CD4-positive, alpha-beta T cell (primary cell): ENCODE results near the gene LZTFL1. TPM values are rescaled to one million over a fixed set of nuclear protein-coding genes. Genes with fewer than 3 reads are reported as not detected.

Experiments
- ATAC-seq: fragments of 200-7000 bp; cut with Tn5 transposase; one replicate; pipeline ENCODE4 v1.10.0; 2022; ENCODE audit warnings: mild to moderate bottlenecking; ENCODE audit not compliant: poor library complexity
- CTCF ChIA-PET: fragments of 350-600 bp; sonication (Branson Sonifier 250); formaldehyde crosslinking; loops from one replicate; lab custom pipeline; 2021; ENCODE audit warnings: antibody characterized with exemption, inconsistent platforms; lab: Charles Lee
- POLR2A ChIA-PET: fragments of 350-600 bp; sonication (Branson Sonifier 250); formaldehyde crosslinking; loops from one replicate; lab custom pipeline; 2021; ENCODE audit warnings: antibody characterized with exemption, inconsistent platforms; lab: Charles Lee
- DNase-seq, 14 experiments: peaks; one replicate each; pipeline ENCODE4 v3.0.0-alpha.2; 2013 to 2020; ENCODE audit warnings: mixed read lengths in 2 of 14
- H3K27ac ChIP-seq, 2 donors: one replicate each; pipeline versions ENCODE4 v1.5.1 to v1.7.0; 2013; ENCODE audit warnings: low read length in 2 of 2, low read depth in 1 of 2, mild to moderate bottlenecking in 1 of 2
- H3K27me3 ChIP-seq, 2 experiments: 1 replicate in 1 of 2; 2 replicates in 1 of 2; pipeline versions ENCODE4 v1.6.1 to v1.7.0; 2013; ENCODE audit warnings: low read length in 2 of 2, control low read depth in 1 of 2, mild to moderate bottlenecking in 1 of 2, moderate library complexity in 1 of 2; ENCODE audit not compliant: insufficient read depth in 2 of 2, control insufficient read depth in 1 of 2
- H3K36me3 ChIP-seq: one replicate; pipeline ENCODE4 v1.6.1; 2013; ENCODE audit warnings: low read length, control low read depth; ENCODE audit not compliant: insufficient read depth
- H3K4me1 ChIP-seq: one replicate; pipeline ENCODE4 v1.6.1; 2013; ENCODE audit warnings: low read length, control low read depth; ENCODE audit not compliant: insufficient read depth
- H3K4me3 ChIP-seq: one replicate; pipeline ENCODE4 v1.5.1; 2013; ENCODE audit warnings: mild to moderate bottlenecking, low read length, moderate library complexity
- H3K9me3 ChIP-seq, 2 experiments: 1 replicate in 1 of 2; 2 replicates in 1 of 2; pipeline versions ENCODE4 v1.6.1 to v1.7.0; 2013; ENCODE audit warnings: low read length in 2 of 2, mild to moderate bottlenecking in 2 of 2, control low read depth in 1 of 2, moderate library complexity in 1 of 2; ENCODE audit not compliant: control insufficient read depth in 1 of 2, insufficient read depth in 1 of 2
- H3K27ac Mint-ChIP-seq: one replicate; pipeline ENCODE4 v1.8.0; 2020; ENCODE audit warnings: mixed read lengths
- H3K27me3 Mint-ChIP-seq: one replicate; pipeline ENCODE4 v1.8.0; 2021; ENCODE audit warnings: mixed read lengths
- H3K36me3 Mint-ChIP-seq: one replicate; pipeline ENCODE4 v1.8.0; 2021; ENCODE audit warnings: low read depth, mixed read lengths
- H3K4me1 Mint-ChIP-seq: one replicate; pipeline ENCODE4 v1.8.0; 2021; ENCODE audit warnings: low read depth, mixed read lengths
- H3K4me3 Mint-ChIP-seq: one replicate; pipeline ENCODE4 v1.8.0; 2020; ENCODE audit warnings: mild to moderate bottlenecking, mixed read lengths
- H3K9me3 Mint-ChIP-seq: one replicate; pipeline ENCODE4 v1.8.0; 2020; ENCODE audit warnings: mixed read lengths
- intact Hi-C, 2 experiments: fragments of 100-400 bp; cut with DNase I in 1 of 2; cut with micrococcal nuclease in 1 of 2; formaldehyde crosslinking; loops; one replicate each; pipeline versions ENCODE4 v1.15.1 to v1.9.0; 2023 to 2025; cut with DNase I, micrococcal nuclease
- total RNA-seq, 174 experiments: library from RNA in 2 of 174; stranded (reverse) in 2 of 174; gene quantifications; one replicate each; pipeline ENCODE4 v1.2.3 and lab custom pipeline; 2021 to 2026
- TF ChIP-seq, protein P1 (sequence below): fragments of 200-600 bp; IDR thresholded peaks from one replicate; pipeline ENCODE4 v1.8.0; 2022; ENCODE audit warnings: antibody characterized with exemption, mild to moderate bottlenecking

The LZTFL1 gene
- total RNA-seq, 2 experiments from 2014 or later = 9.6 to 10.0 TPM

- no peak overlapping the region for H3K4me3 ChIP-seq
- intact Hi-C loops = no loop called here
- H3K27ac ChIP-seq = no peak overlapping the region
- Mint-ChIP-seq H3K27ac (no peak overlapping the region), H3K9me3 (no peaks in the 10 kb centered on the region), H3K4me1 (peaks cover 19% of the 10 kb centered on the region), H3K4me3 (no peak overlapping the region), H3K36me3 (no peaks in the 10 kb centered on the region), H3K27me3 (no peaks in the 10 kb centered on the region)
- no peaks in the 10 kb centered on the region for H3K36me3 ChIP-seq
- H3K27me3 ChIP-seq = peaks cover 0 to 2% of the 10 kb centered on the region in 2 experiments
- TF ChIP-seq, protein P1, sequence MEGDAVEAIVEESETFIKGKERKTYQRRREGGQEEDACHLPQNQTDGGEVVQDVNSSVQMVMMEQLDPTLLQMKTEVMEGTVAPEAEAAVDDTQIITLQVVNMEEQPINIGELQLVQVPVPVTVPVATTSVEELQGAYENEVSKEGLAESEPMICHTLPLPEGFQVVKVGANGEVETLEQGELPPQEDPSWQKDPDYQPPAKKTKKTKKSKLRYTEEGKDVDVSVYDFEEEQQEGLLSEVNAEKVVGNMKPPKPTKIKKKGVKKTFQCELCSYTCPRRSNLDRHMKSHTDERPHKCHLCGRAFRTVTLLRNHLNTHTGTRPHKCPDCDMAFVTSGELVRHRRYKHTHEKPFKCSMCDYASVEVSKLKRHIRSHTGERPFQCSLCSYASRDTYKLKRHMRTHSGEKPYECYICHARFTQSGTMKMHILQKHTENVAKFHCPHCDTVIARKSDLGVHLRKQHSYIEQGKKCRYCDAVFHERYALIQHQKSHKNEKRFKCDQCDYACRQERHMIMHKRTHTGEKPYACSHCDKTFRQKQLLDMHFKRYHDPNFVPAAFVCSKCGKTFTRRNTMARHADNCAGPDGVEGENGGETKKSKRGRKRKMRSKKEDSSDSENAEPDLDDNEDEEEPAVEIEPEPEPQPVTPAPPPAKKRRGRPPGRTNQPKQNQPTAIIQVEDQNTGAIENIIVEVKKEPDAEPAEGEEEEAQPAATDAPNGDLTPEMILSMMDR = no peak
- ATAC-seq = no peak
- H3K9me3 ChIP-seq = no peaks in the 10 kb centered on the region
- ChIA-PET CTCF (no interaction called here), POLR2A (no interaction called here)
- DNase-seq = no peak
- peaks cover 10% of the 10 kb centered on the region for H3K4me1 ChIP-seq
These were observed 68.0 kb downstream of the LZTFL1 start for GRCh38 chr3:45773714-45774449.

Other genes with a start within 250 kb of the LZTFL1 start
- 10 to 100 TPM; 13.6 to 14.8 TPM for gene LIMD1, start 247.4 kb downstream of the LZTFL1 start, total RNA-seq
- 10 to 100 TPM; 41.9 to 44.3 TPM for gene SACM1L, start 152.7 kb downstream of the LZTFL1 start, total RNA-seq
- not detected for gene SLC6A20, start 45.6 kb downstream of the LZTFL1 start, total RNA-seq
- 1 to 10 TPM; 6.5 to 7.4 TPM for gene CCR9, start 44.4 kb upstream of the LZTFL1 start, total RNA-seq
- 1 to 10 TPM; 1.7 to 2.0 TPM for gene CXCR6, start 101.3 kb upstream of the LZTFL1 start, total RNA-seq
- gene FYCO1, start 153.7 kb upstream of the LZTFL1 start, total RNA-seq = 10 to 100 TPM; 17.4 to 20.1 TPM
- under 1 TPM; 0.14 to 0.20 TPM for gene XCR1, start 185.4 kb upstream of the LZTFL1 start, total RNA-seq